NK-92 treated with Interleukin-12 subunit alpha and Interleukin-12 subunit beta, amount 100 ng/mL, for 24 hours (cell line): ENCODE data around the gene DAB2IP.

Experiments
- DNase-seq: peaks from one replicate; lab custom pipeline; 2025; lab: John Stamatoyannopoulos, UW

Gene DAB2IP

GRCh38 chr9:121763561-121764370 lies 112.3 kb downstream of the DAB2IP start:
- DNase-seq, result no peak

GRCh38 chr9:121764371-121764730 lies 112.9 kb downstream of the DAB2IP start:
- no peak for DNase-seq

DNA sequence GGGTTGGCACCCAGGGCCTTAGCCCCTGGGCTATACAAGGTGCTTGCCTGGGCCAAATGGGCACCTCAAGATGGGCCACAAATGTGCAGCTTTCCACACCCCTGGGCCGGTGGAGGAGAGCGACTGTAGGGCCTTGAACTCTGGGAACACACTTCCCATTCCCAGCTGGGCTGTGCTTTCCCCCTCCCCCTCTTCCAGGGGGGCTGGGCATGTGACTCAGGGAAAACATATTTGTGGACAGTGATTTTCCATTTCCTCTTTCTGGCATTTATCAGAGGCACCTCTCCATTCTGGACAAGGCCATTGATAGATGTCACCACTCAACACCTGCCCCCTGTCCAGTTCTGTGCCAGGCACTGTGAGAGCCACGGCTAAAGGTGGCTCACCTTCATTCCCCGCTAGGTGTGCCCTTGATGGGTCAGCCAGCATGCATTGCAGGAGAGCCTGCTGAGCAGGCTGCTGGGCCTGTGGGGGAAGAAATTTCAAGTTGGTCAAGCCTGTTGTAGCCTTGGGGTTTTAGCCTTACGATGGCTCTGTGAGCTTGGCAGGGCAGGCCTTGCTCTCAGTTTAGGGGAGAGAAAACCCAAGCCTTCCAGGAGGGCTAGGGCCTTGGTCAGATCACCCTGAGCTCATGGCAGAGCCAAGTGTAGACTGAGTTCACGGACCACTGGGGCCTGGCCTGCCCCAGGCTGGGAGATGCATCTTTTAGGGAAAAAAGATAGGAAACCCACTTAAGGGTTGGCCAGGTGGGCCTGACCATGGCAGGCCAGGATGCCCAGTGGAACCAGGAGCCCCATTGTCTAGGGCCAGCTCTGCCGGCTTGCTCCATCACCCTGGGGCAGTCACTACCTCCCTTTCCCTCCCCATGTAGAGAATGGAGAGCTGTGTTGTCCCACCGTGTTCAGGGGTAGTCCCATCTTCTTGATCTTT lies 113.9 kb downstream of the DAB2IP start:
- no peak for DNase-seq

DNA sequence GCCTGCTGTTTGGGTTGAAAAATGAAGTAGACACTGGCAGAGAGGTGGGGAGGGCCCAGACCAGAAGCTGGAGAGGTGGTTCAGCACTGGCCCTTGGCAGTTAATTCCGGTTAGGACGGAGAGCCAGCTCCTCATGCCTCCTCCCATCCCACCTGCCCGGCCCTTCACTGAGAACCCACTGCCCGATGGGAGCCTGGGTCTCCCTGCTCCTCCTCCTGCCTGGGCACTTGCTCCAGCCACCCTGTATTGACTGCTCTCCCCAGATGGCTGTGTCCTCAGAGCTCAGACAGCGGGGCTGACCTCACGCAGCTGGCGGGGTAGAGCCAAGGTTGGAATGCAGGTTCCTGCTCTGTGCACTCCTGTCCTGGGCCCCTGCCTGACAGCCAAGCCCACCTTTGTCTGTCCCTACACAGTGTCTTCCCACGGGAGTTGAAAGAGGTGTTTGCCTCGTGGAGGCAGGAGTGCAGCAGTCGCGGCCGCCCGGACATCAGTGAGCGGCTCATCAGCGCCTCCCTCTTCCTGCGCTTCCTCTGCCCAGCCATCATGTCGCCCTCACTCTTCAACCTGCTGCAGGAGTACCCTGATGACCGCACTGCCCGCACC lies 114.7 kb downstream of the DAB2IP start:
- DNase-seq, result no peak

DNA sequence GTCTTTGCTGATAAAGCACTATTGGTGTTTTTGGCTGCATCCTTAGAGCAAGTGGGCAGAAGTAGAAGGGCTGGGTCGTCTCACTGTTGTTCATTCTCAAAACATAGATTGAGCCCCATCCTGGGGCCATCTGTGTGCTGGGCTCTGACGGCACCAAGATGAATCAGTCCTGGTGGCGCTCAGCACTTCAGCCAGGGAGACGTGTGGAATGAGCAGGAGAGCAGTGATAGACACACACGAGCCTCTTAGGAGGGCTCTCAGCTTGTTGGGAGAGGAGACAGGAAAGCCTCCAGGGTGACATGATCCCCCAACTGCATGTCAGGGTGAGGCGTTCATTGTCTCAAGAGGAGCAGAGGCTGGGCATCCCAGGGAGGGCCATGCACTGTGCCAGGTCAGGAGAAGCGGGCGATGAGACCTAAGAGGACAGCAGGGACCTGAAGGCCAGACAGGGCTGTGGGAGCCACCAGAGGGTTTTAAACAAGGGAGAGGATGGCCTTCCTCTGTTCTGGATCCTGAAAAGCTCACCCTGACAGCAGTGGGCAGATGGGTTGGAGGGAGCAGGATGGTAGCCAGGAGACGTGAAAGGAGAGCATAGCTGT lies 115.8 kb downstream of the DAB2IP start:
- DNase-seq, result no peak

DNA sequence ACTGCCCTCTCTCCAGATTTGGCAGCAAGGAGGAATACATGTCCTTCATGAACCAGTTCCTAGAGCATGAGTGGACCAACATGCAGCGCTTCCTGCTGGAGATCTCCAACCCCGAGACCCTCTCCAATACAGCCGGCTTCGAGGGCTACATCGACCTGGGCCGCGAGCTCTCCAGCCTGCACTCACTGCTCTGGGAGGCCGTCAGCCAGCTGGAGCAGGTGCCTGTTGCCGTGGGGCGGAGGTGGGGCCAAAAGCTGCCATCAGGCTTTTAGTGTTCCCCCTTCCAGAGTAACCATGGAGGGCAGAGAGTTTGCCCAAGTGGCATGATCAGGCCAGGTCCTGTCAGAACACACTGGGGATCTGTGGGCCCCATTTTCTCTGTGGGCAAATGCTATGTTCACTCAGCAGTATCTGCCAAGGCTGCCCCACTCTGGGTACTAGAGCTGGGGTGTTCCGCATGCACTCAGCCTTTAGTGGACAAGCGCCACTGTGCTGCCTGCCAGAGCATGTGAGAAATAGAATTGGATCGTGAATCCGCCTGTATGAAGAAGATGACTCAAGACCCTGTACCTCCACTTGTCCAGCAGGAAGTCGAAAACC lies 117.1 kb downstream of the DAB2IP start:
- DNase-seq, result no peak

- no peak for DNase-seq
These were observed 118.5 kb downstream of the DAB2IP start for GRCh38 chr9:121769939-121770338.

DNA sequence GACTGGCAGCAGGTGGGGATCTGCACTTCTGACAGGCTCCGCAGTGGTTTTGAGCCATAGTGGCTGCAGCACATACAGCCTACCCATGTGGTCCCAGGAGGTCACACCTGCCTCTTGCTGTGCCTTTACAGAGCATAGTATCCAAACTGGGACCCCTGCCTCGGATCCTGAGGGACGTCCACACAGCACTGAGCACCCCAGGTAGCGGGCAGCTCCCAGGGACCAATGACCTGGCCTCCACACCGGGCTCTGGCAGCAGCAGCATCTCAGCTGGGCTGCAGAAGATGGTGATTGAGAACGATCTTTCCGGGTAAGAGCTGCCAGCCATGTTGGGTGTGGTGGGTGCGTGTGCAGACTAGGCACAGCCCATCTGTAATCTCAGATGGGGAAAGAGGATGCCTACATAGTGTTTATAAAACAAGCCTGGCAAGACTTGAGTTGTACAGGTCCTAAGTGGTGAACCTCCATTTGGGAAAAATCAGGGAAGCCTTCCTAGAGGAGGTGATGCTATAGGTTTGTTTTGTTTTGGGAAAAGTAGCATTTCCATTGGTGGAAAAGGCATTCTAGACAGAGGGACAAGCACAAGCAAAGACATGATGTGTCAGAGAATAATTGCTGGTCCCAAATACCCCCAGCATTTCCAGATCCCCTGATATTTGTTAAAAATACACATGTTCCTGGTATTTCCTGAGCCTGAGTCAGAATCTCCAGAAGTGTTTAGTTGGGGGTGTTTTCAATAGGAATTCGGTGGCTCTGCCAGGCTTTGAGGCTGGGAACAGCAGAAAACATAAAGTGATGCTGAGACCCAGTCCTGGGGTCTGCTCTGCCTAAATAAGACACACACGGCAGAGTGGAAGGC lies 119.2 kb downstream of the DAB2IP start:
- no peak for DNase-seq

DNA sequence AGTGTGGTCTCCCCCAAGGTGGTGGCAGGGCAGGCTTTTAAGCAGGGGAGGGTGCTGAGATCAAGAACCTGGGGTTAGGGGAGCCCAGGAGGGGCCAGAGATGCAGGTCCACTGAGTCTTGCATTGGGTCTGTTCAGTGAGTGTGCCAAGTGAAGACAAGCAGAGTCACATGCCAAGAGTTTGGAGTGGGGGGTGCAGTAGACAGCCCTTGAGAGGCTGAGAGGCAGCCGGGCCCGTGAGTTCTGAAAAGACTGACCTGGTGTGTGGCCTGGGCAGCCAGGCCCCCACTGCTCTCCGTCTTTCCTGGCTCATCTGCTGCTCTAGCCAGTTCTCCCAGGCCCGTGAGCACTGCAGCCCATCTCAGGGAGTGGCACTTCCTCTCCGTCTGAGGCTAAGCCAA lies 120.0 kb downstream of the DAB2IP start:
- DNase-seq, result no peak

DNA sequence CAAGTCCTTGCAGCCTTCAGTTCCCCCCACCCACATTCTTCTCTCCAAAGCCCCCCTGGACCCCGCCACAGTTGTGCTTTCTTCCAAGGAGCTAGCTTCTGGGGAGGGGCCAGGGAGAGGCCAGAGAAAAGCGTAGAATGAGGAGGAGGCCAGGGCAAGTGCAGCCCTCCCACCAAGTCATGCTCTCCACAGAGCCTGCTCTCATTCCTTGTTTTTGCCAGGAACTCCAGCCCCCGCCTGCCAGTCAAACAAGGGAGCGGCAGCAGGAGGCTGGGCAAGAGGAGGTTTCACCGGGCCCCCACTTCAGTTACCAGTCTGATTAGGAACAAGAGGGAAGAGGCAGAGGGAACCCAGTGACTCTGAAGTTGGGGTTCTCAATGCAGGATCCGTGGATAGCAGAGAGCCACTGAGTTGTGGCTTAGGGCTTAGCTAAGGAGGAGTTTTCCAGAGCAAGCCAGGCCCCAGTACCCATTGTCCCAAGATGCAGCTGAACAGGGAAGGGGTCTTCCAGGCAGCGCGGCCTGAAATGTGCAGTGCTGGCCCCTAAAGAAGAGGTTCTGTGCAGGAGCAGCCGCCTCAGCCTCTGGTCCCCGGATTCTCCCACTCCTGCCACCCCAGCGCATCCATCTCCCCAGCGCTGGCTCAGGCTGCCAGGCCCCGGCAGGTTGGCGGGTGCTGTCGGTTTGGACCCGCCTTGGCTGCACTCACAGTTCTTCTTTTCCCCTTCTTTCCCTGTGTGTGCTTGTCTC lies 120.6 kb downstream of the DAB2IP start:
- DNase-seq, result no peak

DNA sequence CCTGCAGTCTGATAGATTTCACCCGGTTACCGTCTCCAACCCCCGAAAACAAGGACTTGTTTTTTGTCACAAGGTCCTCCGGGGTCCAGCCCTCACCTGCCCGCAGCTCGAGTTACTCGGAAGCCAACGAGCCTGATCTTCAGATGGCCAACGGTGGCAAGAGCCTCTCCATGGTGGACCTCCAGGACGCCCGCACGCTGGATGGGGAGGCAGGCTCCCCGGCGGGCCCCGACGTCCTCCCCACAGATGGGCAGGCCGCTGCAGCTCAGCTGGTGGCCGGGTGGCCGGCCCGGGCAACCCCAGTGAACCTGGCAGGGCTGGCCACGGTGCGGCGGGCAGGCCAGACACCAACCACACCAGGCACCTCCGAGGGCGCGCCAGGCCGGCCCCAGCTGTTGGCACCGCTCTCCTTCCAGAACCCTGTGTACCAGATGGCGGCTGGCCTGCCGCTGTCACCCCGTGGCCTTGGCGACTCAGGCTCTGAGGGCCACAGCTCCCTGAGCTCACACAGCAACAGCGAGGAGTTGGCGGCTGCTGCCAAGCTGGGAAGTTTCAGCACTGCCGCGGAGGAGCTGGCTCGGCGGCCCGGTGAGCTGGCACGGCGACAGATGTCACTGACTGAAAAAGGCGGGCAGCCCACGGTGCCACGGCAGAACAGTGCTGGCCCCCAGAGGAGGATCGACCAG lies 121.3 kb downstream of the DAB2IP start:
- no peak for DNase-seq

- DNase-seq, result no peak
These were observed 122.0 kb downstream of the DAB2IP start for GRCh38 chr9:121773286-121773953.

GRCh38 chr9:121773954-121774714 lies 122.7 kb downstream of the DAB2IP start:
- DNase-seq, result no peak

DNA sequence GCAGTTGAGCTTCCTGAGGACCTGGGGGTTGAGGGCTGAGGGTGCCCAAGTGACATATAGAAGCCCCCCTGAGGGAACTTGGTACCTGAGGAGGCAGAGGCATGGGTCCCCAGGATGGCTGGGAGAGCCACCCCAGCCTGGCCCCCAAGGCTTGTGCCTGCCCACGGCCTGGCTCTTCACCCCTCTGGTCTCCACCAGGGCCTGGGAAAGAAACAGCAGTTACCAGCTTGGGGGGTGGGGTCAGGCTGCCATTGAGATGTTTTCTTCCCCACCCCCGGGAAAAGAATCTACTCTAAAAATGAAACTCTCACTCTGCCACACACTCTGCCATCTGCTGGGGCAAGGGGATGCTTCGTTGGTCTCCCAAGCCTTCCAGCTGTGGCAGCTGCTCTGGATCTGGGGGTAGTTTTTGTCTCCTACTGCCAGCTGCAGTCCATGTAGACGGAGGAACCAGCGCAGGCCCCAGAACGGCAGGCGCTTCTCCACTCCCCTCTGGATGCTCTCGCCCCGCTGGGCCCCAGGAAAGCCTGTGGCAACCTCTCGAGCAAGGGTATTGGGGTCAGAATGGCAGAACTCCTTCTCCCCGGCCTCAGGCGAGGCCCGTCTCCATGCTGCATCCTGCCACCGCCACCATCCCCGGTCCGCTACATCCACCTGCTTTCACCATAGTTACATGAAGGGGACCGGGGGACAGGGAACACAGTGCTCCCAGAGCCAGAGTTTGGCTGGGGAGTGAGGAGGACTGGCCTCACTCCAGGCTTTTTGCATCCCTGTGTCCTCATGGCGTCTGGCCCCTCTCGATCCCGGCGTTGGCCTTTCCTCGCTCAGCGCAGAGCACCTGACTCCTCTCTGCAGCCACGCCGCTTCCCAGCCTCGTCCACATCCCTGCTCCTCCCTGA lies 123.5 kb downstream of the DAB2IP start:
- DNase-seq, result no peak

DNA sequence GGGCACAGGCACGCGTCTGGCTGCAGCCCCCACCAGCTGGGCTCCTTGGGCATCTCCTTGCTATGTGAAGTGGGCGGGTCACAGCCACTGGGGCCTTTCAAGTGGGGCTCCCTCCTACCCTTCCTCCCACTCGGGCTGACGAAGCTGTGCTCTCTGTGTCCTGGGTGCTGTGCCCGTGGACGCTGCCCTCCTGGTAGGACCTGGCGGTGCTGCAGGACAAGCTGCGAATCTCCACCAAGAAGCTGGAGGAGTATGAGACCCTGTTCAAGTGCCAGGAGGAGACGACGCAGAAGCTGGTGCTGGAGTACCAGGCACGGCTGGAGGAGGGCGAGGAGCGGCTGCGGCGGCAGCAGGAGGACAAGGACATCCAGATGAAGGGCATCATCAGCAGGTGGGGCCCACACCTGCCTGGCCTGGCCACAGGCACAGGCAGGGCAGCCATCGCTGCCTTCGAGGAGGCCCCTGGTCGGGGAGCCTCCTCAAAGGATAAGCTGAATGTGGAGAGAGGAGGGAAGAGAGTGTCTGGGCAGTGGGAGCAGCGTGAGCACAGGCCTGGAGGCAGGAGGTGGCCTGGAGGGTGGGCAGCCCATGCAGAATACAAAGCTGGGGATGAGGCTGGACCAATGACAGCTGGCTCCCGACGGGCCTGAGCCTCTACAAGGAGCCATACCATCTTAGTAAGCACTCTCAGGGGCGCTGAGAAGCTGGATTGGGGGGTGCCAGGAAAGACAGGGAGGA lies 124.7 kb downstream of the DAB2IP start:
- DNase-seq, result no peak
